H54 (cell line): Measurements from ENCODE around the gene COL8A1.

Source experiments
- DNase-seq: peaks from one replicate; pipeline ENCODE4 v3.0.0; 2011; ENCODE audit warnings: low spot score, mixed read lengths; ENCODE audit not compliant: insufficient read length
- FAIRE-seq: peaks from 3 replicates; lab custom pipeline; 2011; peaks lifted over from hg19 to GRCh38; lab: Jason Lieb, UNC
- POLR2A ChIP-seq: IDR thresholded peaks from 2 replicates; pipeline ENCODE4 v1.6.1; 2011; ENCODE audit warnings: low read depth, mild to moderate bottlenecking, low read length

Gene COL8A1

GRCh38 chr3:99760629-99761028 lies 122.2 kb downstream of the COL8A1 start:
- DNase-seq, result no peak
- FAIRE-seq, result no peak
- TF ChIP-seq POLR2A, result no peak

- DNase-seq (no peak), FAIRE-seq (no peak)
- TF ChIP-seq POLR2A, result no peak
Measured at GRCh38 chr3:99761415-99762165, 123.2 kb downstream of the COL8A1 start.

DNA sequence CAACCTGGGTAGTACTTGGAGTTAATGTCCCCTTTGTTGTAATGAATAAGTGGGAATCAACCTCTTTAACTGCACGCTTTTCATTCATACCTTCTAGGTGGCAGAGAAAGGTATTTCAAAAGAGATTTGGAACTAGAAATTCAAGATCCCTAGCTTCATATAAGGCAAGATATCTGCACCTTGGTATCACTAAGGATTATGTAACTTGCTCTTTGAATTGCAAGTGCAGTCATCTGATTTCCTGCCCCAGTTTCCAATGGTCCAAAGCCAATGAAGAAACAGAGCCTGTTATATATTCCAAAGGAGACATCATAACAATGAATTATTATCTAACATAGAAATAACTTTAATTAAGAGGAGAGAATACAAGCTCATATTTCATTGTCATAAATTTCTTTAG lies 124.5 kb downstream of the COL8A1 start:
- no peak for DNase-seq
- no peak for TF ChIP-seq POLR2A
- FAIRE-seq, result no peak

DNA sequence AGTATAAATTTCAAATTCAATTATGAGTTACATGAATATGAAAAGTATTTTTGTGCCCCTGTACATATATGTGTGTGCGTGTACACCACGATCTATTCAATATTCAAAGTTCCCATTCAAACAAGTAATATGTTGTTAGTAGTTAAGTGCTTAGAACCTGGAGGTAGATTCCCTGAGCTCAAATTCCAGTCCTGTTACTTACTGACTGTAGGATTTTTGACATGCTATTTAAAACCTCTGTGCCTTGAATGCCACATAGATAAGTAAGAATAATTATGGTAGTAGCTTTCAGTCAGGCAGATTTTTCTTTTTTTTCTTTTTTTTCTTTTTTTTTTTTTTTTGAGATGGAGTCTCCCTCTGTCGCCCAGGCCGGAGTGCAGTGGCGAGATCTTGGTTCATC lies 126.0 kb downstream of the COL8A1 start:
- FAIRE-seq, result no peak
- TF ChIP-seq POLR2A, result no peak
- no peak for DNase-seq

DNA sequence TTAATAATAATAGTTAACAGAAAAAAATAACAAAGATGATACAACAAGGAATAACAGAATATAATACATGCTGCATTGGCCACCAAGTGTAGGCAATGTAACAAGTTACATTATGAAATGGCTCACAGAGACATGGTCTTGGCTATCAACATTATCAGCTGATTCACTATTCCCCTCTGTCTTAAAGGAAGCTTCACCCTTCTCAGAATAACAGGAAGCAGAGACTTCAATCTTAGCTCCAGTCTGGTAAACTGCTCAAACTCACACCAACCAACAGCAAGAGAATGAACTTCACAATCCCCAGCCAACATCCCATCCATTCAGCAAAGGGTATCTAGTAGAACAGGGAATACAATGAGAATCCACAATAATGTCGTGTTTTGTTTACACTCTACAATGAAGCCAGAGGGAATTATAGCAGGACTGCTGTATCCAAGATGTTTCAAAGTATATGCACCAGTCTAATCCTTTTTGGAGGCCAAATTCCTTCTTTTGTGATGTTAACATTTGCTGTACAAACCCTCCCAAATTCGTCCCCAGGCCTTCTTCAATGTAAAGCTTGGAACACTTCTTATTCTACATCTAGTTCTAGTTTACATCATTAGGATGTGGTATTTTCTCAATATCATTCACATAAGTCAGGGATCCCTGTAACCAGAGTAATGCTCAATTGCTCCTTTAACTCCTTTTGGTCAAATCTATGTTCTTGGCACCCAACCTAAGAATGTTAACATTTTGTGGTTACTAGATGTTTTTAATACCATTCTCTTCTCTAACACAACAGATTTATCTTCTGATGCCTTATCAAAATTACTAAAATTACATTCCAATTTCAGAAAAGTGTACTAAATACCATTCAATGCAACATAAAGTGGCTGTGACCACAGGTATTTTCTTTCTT lies 126.9 kb downstream of the COL8A1 start:
- no peak for TF ChIP-seq POLR2A
- no peak for DNase-seq
- FAIRE-seq, result no peak

GRCh38 chr3:99767291-99767690 lies 128.9 kb downstream of the COL8A1 start:
- no peak for DNase-seq
- no peak for FAIRE-seq
- no peak for TF ChIP-seq POLR2A

GRCh38 chr3:99768126-99768525 lies 129.7 kb downstream of the COL8A1 start:
- FAIRE-seq (no peak), DNase-seq (no peak)
- no peak for TF ChIP-seq POLR2A

- no peak for TF ChIP-seq POLR2A
Measured at GRCh38 chr3:99768808-99769501, 130.6 kb downstream of the COL8A1 start.

DNA sequence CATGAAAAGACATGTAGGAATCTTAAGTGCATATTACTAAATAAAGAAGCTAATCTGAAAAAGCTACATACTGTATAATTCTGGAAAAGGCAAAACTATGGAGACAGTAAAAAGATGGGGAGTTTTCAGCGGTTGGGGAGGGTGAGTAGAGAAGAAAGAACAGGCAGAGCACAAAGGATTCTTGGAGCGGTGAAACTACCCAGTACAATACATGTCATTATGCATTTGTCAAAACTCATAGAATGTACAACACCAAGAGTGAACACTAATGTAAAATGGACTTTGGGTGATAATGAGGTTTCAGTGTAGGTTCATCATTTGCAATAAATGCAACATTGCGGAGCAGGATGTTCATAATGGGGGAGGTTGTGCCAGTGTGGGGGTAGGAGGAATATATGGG lies 133.8 kb downstream of the COL8A1 start:
- no peak for FAIRE-seq
- DNase-seq, result no peak
- no peak for TF ChIP-seq POLR2A

More at GRCh38 chr3:99768808-99769501, 130.6 kb downstream of the COL8A1 start:
- no peak for DNase-seq
- FAIRE-seq, result no peak

- DNase-seq (no peak), FAIRE-seq (no peak)
- no peak for TF ChIP-seq POLR2A
Measured at GRCh38 chr3:99772671-99773070, 134.3 kb downstream of the COL8A1 start.

DNA sequence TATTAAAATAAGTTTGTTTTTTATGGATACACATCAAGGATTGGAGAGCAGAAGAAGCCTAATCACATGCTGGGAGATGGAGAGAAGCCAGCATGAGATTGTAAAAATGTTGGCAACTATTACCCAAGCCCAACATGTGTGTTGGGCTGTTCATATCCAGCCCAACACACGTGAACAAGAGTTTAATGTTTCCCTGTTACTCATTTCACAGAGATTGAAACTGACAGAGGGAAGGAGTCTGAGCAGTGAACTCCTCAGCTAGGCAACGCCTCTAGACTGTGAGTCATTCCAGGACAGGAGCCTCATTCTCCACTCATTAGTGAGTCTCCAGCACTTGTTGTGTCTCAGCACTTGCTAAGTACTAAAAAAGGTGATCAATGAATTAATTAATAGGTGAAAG lies 136.1 kb downstream of the COL8A1 start:
- TF ChIP-seq POLR2A, result no peak
- DNase-seq (peak; percentile 34), FAIRE-seq (peak; percentile 95)

- FAIRE-seq (no peak), DNase-seq (no peak)
- TF ChIP-seq POLR2A, result no peak
Measured at GRCh38 chr3:99776516-99777209, 138.3 kb downstream of the COL8A1 start.

- FAIRE-seq, result no peak
- DNase-seq, result no peak
- no peak for TF ChIP-seq POLR2A
Measured at GRCh38 chr3:99777210-99777549, 138.8 kb downstream of the COL8A1 start.
